Measurements from ENCODE around the gene CAPN10. TPM values are rescaled to one million over a fixed set of nuclear protein-coding genes. Genes with fewer than 3 reads are reported as not detected.

The CAPN10 gene
- total and polyA plus RNA-seq, 8 donors = 20.8 to 36.6 (median 28.2) TPM

- Histone ChIP-seq H3K9me3 (no peaks in the 10 kb centered on the region), H3K36me3 (peaks cover 0 to 69% of the 10 kb centered on the region in 2 donors), H3K27ac (no peak overlapping the region), H3K4me1 (peaks cover 20 to 45% of the 10 kb centered on the region in 2 donors), H3K4me3 (no peak overlapping the region), H3K27me3 (no peaks in the 10 kb centered on the region)
- DNase-seq (no peak), ATAC-seq (no peak)
- intact Hi-C loops (cut with DNase I) = no loop called here
- no peak for TF ChIP-seq CTCF (IDR thresholded peaks at IDR 0.05)
Measured at GRCh38 chr2:240576436-240577205, 9.9 kb upstream of the CAPN10 start.

GRCh38 chr2:240577281-240578109 lies 9.0 kb upstream of the CAPN10 start:
- DNase-seq (peak in 1 of 4 donors; percentile 66), ATAC-seq (no peak)
- peaks cover 0 to 60% of the 10 kb centered on the region in 2 donors for H3K36me3 ChIP-seq
- no peak for TF ChIP-seq CTCF (IDR thresholded peaks at IDR 0.05)
- no peak overlapping the region for H3K4me3 ChIP-seq
- no peaks in the 10 kb centered on the region for H3K27me3 ChIP-seq
- H3K9me3 ChIP-seq = no peaks in the 10 kb centered on the region
- intact Hi-C loops (cut with DNase I) = no loop called here
- peaks cover 20 to 39% of the 10 kb centered on the region in 2 donors for H3K4me1 ChIP-seq
- H3K27ac ChIP-seq = peak overlapping the region in 1 of 2 donors; percentile 85

- H3K4me1 ChIP-seq = peaks cover 20 to 43% of the 10 kb centered on the region in 2 donors
- peaks cover 0 to 55% of the 10 kb centered on the region in 2 donors for H3K36me3 ChIP-seq
- H3K27ac ChIP-seq = peak overlapping the region in 1 of 2 donors; percentile 85
- H3K9me3 ChIP-seq = no peaks in the 10 kb centered on the region
- no peak for DNase-seq
- no peak overlapping the region for H3K4me3 ChIP-seq
- ATAC-seq = no peak
- TF ChIP-seq CTCF (IDR thresholded peaks at IDR 0.05) = no peak
- H3K27me3 ChIP-seq = no peaks in the 10 kb centered on the region
- intact Hi-C loops (cut with DNase I) = no loop called here
Measured at GRCh38 chr2:240578110-240578450, 8.5 kb upstream of the CAPN10 start.

GRCh38 chr2:240578488-240578887 lies 8.0 kb upstream of the CAPN10 start:
- no peak for TF ChIP-seq CTCF (IDR thresholded peaks at IDR 0.05)
- Histone ChIP-seq H3K36me3 (peaks cover 0 to 51% of the 10 kb centered on the region in 2 donors), H3K27me3 (no peaks in the 10 kb centered on the region), H3K9me3 (no peaks in the 10 kb centered on the region), H3K4me3 (no peak overlapping the region), H3K4me1 (peaks cover 20 to 44% of the 10 kb centered on the region in 2 donors), H3K27ac (peak overlapping the region in 1 of 2 donors; percentile 85)
- no peak for ATAC-seq
- no peak for DNase-seq
- intact Hi-C loops (cut with DNase I) = no loop called here
